BE2C (cell line): ENCODE results near the gene NUDT16.

Experiments
- DNase-seq: peaks from one replicate; pipeline ENCODE4 v3.0.0-alpha.2; 2020
- H3K27me3 ChIP-seq: fragments of 250-450 bp; sonication (Bioruptor Pico); 2 replicates; pipeline ENCODE4 v1.5.1; 2020; ENCODE audit warnings: mild to moderate bottlenecking
- H3K36me3 ChIP-seq: fragments of 250-450 bp; sonication (Bioruptor Pico); 2 replicates; pipeline ENCODE4 v1.5.1; 2020; ENCODE audit warnings: mild to moderate bottlenecking
- H3K4me1 ChIP-seq: fragments of 250-450 bp; sonication (Bioruptor Pico); 2 replicates; pipeline ENCODE4 v1.5.1; 2020
- H3K4me3 ChIP-seq: 2 replicates; pipeline ENCODE4 v1.5.1; 2011; ENCODE audit warnings: low read depth, low read length
- H3K9me3 ChIP-seq: fragments of 250-450 bp; sonication (Bioruptor Pico); 2 replicates; pipeline ENCODE4 v1.5.1; 2020
- CTCF ChIP-seq: IDR thresholded peaks from 2 replicates; pipeline ENCODE4 v1.5.1; 2012; ENCODE audit warnings: mild to moderate bottlenecking, low read depth, low read length

Gene NUDT16

GRCh38 chr3:131402391-131403039 lies 20.9 kb downstream of the NUDT16 start:
- DNase-seq, result no peak
- no peak overlapping the region for H3K4me3 ChIP-seq
- no peaks in the 10 kb centered on the region for H3K27me3 ChIP-seq
- H3K36me3 ChIP-seq, result no peaks in the 10 kb centered on the region
- H3K9me3 ChIP-seq, result no peaks in the 10 kb centered on the region; the same call in 1 of the 2 replicates
- TF ChIP-seq CTCF, result no peak
- H3K4me1 ChIP-seq, result no peaks in the 10 kb centered on the region

- DNase-seq, result no peak
- no peak for TF ChIP-seq CTCF
- no peak overlapping the region for H3K4me3 ChIP-seq
- H3K9me3 ChIP-seq, result no peaks in the 10 kb centered on the region; the same call in 1 of the 2 replicates
- no peaks in the 10 kb centered on the region for H3K4me1 ChIP-seq
- H3K36me3 ChIP-seq, result no peaks in the 10 kb centered on the region
- H3K27me3 ChIP-seq, result no peaks in the 10 kb centered on the region
Observed at GRCh38 chr3:131403216-131403895, 21.8 kb downstream of the NUDT16 start.

GRCh38 chr3:131405411-131405810 lies 23.8 kb downstream of the NUDT16 start:
- Histone ChIP-seq H3K9me3 (no peaks in the 10 kb centered on the region; the same call in 1 of the 2 replicates), H3K4me1 (no peaks in the 10 kb centered on the region), H3K4me3 (no peak overlapping the region), H3K27me3 (no peaks in the 10 kb centered on the region), H3K36me3 (no peaks in the 10 kb centered on the region)
- TF ChIP-seq CTCF, result no peak
- DNase-seq, result no peak

- H3K4me3 ChIP-seq, result no peak overlapping the region
- no peaks in the 10 kb centered on the region; the same call in 1 of the 2 replicates for H3K9me3 ChIP-seq
- TF ChIP-seq CTCF, result no peak
- no peaks in the 10 kb centered on the region for H3K4me1 ChIP-seq
- H3K36me3 ChIP-seq, result no peaks in the 10 kb centered on the region
- H3K27me3 ChIP-seq, result no peaks in the 10 kb centered on the region
- no peak for DNase-seq
Observed at GRCh38 chr3:131406274-131406673, 24.7 kb downstream of the NUDT16 start.

GRCh38 chr3:131417751-131418150 lies 36.2 kb downstream of the NUDT16 start:
- DNase-seq, result no peak
- no peaks in the 10 kb centered on the region for H3K9me3 ChIP-seq
- H3K4me3 ChIP-seq, result no peak overlapping the region
- TF ChIP-seq CTCF, result no peak
- H3K4me1 ChIP-seq, result no peaks in the 10 kb centered on the region
- H3K36me3 ChIP-seq, result no peaks in the 10 kb centered on the region
- H3K27me3 ChIP-seq, result no peaks in the 10 kb centered on the region

GRCh38 chr3:131421301-131421700 lies 39.7 kb downstream of the NUDT16 start:
- no peak overlapping the region for H3K4me3 ChIP-seq
- H3K4me1 ChIP-seq, result no peaks in the 10 kb centered on the region
- DNase-seq, result no peak
- TF ChIP-seq CTCF, result no peak
- H3K36me3 ChIP-seq, result no peaks in the 10 kb centered on the region
- H3K27me3 ChIP-seq, result no peaks in the 10 kb centered on the region
- no peaks in the 10 kb centered on the region for H3K9me3 ChIP-seq
